ENCODE results near the gene CAPN7.

CAPN7 gene

GRCh38 chr3:15246186-15246585 is 40.1 kb downstream of the CAPN7 start:
- no peak for DNase-seq (ENCODE audit: low spot score)

DNA sequence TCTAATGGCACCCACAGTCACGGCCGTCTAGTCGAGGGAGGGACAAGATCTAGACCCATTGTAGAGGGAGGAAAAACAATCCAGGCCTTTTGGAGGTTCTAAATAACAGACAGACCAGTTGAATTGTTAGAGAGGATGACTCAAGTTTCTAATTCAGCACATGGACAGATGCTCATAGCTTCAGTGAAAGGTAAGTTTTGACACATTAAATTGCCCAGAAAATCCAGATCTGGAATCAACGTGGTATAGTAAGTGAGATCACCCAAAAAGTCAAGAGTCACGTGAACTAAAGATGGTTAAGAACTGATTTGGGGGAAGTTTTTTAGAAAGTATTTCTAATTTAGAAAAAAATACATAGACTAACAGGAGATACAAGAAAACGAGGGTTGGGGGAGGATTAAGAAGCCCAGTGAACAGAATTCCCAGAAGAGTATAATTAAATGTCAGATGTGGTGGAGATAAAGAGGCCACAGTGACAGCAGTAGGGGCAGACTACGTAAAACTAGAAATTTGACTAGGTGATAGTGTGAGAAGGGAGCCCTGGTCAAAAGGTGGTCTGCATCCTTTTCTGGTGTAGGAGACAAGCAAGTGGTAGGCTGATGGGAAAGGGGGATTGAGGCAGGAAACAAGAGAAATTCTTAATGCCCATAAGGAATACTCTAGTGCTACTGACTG is 47.1 kb downstream of the CAPN7 start:
- no peak for DNase-seq (ENCODE audit: low spot score)

- DNase-seq (ENCODE audit: low spot score) = no peak
Observed at GRCh38 chr3:15255215-15255614, 49.2 kb downstream of the CAPN7 start.

GRCh38 chr3:15256861-15257341 is 50.9 kb downstream of the CAPN7 start:
- no peak for DNase-seq (ENCODE audit: low spot score)

DNA sequence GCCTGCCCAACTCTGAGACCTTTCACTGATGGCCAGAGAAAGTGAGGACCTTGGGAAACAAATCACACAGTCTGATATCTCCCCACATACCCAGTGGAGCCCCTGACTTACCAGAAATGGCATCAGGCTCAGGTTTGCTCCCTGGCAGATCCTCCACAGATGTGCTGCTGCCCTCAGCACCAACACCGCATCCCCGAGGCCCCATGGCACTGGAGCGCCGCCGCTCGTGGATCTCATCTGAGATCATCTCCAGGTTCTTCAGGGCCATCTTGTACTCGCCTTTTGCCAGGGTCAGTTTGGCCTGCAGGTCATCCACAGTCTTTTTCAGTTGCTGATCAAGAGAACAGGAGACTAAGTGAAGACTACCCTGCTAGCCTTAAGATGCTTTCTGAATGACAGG is 52.7 kb downstream of the CAPN7 start:
- DNase-seq (ENCODE audit: low spot score) = no peak

GRCh38 chr3:15260531-15260930 is 54.5 kb downstream of the CAPN7 start:
- DNase-seq (ENCODE audit: low spot score) = no peak

DNA sequence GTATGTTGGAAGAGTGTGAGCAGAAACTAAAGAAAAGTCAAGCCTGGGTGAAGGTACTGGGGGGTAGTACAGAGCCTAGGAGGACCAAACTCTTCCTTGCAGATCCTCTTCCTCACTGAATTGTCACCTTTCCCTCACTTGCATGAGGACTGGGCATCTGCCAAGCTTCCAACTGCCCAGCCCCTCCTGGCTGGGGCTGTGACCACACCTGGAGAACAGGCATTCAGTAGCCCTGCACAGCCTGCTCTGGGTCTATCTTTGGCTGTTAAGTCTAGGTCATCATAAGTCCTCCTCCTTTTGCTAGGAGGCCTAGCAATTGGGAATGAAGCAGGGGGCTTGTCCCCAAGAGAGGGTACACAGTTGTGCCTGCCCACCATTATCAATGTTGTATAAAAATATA is 55.2 kb downstream of the CAPN7 start:
- DNase-seq (ENCODE audit: low spot score) = no peak

GRCh38 chr3:15262021-15262420 is 56.0 kb downstream of the CAPN7 start:
- DNase-seq (ENCODE audit: low spot score) = no peak

DNA sequence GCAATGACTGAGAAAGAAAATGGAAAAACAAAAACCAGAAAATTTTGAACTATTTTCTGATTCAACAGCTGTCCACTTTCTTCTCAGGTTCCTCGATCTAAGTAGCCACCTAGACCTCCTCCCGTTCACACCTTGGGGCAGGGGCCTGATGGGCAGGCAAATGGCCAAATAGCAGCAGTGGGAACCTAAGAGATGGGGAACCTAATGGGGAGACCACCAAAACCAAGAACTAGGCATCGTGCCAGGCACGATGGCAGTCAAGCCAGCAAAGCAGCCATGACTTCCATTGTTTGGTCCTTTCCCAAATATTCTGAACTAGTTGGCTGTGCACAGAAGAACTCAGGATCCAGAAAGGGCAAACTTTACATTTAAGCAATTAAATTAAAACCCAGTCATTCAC is 57.1 kb downstream of the CAPN7 start:
- no peak for DNase-seq (ENCODE audit: low spot score)

DNA sequence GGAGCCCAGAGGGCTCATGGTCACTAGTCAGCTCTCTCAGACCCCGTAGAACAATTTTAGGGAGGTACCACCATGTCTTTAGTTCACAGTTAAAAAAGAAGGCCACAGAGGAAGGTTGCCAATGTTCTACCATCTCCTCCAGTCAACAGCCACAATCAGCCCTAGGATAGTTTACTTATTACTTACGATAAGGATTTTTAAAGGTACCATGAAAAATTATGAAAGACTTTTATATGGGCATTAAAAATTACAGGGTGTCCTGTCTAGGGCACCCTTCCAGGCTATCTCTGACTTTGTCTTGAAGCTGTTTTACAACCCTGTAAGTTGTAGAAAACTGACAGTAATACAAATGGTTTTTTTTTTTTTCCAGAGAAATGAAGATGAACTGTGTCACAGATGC is 57.9 kb downstream of the CAPN7 start:
- no peak for DNase-seq (ENCODE audit: low spot score)

DNA sequence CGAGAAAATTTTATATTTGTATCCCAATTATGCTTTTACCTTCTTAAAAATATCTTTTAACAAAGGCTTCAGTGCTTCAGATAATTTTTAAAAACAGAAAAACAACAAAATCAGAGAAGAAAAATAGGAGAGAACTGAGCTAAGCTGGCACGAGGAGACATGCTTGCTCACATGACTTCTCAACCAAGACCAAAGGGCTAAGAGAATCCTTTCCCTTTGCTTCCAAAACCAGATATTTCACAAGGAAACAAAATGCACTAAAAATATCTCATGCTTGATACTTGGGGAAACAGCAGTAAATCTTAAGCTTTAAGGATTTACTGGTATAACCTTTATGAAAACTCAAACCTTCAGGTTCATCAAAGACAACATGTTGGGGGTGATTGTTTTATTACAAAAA is 58.4 kb downstream of the CAPN7 start:
- DNase-seq (ENCODE audit: low spot score) = no peak

DNA sequence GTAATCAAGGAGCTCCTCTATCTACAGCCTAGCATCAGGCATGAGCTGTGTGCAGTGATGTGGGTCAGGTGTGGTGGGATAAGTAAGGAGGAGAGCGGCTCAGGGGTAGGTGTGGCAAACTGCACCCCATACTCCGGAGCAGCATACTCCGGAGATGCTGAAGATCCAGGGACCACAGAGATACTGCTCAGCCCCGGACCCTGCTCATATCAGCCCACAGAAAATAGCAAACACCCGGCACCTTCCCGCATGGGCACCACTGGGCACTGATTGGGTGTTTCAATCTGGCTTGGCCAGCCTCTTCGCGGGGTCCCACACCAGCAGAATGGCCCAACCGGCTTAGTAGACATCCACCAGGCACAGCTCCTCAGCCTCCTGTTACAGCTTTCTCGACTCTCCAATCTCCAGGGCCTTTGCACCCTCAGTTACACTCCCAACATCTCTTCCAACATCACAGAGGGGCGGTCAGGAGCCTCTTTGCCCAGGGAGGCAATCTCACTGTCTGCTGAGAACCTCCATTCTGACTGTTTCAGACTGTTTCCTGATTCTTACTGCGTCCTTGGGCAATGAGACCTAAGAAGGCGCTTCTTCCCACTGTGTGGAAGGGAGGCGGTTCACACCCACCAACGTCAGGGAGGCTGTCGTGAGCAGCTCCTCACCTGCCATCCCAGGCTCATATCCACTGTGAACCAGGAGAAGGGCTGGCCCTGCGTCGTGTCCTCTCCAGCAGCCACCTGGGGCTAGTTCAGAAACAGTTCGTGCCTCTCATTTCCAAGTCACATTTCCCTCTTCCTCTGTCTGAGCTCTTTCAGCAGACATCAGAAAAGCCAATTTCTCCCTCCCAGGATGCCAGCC is 59.8 kb downstream of the CAPN7 start:
- no peak for DNase-seq (ENCODE audit: low spot score)

GRCh38 chr3:15266510-15267376 is 60.7 kb downstream of the CAPN7 start:
- no peak for DNase-seq (ENCODE audit: low spot score)

- DNase-seq (ENCODE audit: low spot score) = no peak
Observed at GRCh38 chr3:15267502-15267901, 61.5 kb downstream of the CAPN7 start.

- peak; percentile 86 for DNase-seq (ENCODE audit: low spot score)
Observed at GRCh38 chr3:15268033-15268631, 62.1 kb downstream of the CAPN7 start.

DNA sequence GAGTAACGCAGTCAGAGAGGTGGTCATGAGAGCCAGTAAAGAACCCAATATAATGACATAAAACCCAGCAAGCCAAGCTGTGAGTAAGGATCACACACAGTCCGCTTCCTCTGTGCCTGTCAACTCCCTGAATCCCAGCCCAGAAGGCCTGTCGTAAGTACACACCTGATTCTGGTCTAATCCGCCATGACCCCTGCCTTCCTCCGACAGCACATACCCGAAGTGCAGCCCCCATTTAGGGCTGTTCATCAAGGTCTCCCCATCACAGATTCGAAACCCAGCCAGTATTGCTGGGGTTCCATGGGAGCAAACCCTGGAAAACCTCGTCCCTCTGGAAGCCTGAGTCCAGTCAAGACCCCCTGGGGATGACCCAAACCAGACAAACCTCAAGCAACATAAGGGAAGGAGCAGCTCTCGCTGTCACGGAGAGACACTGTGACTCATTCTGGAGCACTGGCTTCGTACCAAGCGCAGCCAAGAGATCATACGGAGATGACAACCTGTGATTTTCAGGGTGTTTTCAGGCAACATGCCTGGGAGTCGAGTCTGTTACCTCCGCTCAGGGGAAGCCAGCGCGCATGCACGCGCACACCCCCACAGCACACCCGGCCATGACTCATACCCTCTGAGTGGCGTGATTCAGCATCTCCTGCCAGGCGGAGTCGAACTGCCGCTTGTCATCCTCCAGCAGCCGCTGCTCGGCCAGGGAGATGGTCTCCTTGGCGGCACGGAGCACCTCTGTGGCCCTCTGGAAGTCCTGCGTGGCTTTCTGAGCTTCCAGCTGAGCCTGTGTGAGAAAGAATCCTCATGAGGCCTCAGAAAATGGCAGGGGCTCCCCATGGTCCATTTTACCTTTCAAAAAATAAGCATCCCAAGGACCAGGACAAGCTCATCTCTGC is 63.3 kb downstream of the CAPN7 start:
- DNase-seq (ENCODE audit: low spot score) = peak; percentile 64

- DNase-seq (ENCODE audit: low spot score) = no peak
Observed at GRCh38 chr3:15271030-15271429, 65.0 kb downstream of the CAPN7 start.

DNA sequence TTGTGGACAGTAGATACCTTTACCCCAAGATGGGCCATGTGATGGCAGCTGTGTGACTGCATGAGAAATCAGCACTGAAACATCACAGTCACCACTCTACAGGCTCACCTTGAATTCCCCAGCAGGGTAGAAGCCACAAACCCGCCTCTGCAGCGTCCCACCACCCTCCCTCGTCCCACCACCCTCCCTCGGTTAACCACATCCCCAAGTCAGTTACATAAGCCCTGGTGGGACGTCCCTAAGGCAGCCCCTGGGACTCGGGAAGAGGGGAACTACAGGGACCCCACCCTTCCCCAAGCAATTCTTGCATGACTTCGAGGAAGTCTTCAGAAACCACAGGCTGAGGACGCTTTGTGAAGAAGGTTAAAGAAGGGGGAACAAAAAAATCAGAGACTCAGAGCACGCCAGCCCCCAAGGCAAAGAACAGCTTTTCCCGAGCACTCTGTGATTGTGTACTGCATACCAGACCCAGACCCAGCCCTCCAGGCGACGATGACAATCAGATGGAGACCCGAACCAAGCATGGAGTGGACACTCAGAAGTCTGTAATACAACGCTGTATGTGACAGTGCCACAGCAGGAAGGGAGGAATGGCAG is 65.8 kb downstream of the CAPN7 start:
- DNase-seq (ENCODE audit: low spot score) = no peak

- DNase-seq (ENCODE audit: low spot score) = no peak
Observed at GRCh38 chr3:15272426-15273196, 66.6 kb downstream of the CAPN7 start.

GRCh38 chr3:15273227-15273626 is 67.2 kb downstream of the CAPN7 start:
- DNase-seq (ENCODE audit: low spot score) = no peak

All from AG08396 (cell line).